GM12878 (cell line): ENCODE measurements around the gene SRRM3. TPM values are rescaled to one million over a fixed set of nuclear protein-coding genes. Genes with fewer than 3 reads are reported as not detected.
A peak's percentile ranks its signal among the peaks of the same experiment; 100 is the strongest.

ENCODE experiments used
- ATAC-seq: fragments of 200-7000 bp; cut with Tn5 transposase; 3 replicates; pipeline ENCODE4 v1.9.1; 2020; ENCODE audit warnings: mild to moderate bottlenecking, moderate library complexity
- BruUV-seq: library from RNA; stranded (reverse); fragments of 400-500 nt; replicated peaks from 2 replicates; lab custom pipeline; 2021; lab: Mats Ljungman, UMichigan
- CTCF ChIA-PET: fragments of 300-600 bp; sonication (Branson Sonifier 250); formaldehyde crosslinking; extraction: SDS; loops from one replicate; lab custom pipeline; 2021; ENCODE audit warnings: inconsistent platforms; lab: Yijun Ruan, JAX
- POLR2A ChIA-PET: fragments of 350-600 bp; formaldehyde crosslinking; extraction: SDS; loops from one replicate; lab custom pipeline; 2021; ENCODE audit warnings: inconsistent platforms; lab: Charles Lee
- RAD21 ChIA-PET: fragments of 300-600 bp; sonication (Branson Sonifier 250); formaldehyde crosslinking; loops from one replicate; lab custom pipeline; 2023; ENCODE audit warnings: antibody characterized with exemption; ENCODE audit not compliant: unreplicated experiment; lab: Charles Lee
- SMC1A ChIA-PET: fragments of 300-600 bp; sonication (Branson Sonifier 250); formaldehyde crosslinking; loops from one replicate; lab custom pipeline; 2023; ENCODE audit not compliant: unreplicated experiment, uncharacterized antibody; lab: Charles Lee
- DNase-seq: peaks from one replicate; pipeline ENCODE4 v3.0.0-alpha.2; 2011; ENCODE audit warnings: low read depth, low spot score
- FAIRE-seq: peaks from 3 replicates; lab custom pipeline; 2011; peaks lifted over from hg19 to GRCh38; lab: Jason Lieb, UNC
- H2AFZ ChIP-seq: 2 replicates; pipeline ENCODE4 v1.6.0; 2011; ENCODE audit warnings: low read depth, low read length, control low read depth; ENCODE audit not compliant: control insufficient read depth
- H3K27ac ChIP-seq: 2 replicates; pipeline ENCODE4 v1.5.1; 2011; ENCODE audit warnings: control low read depth; ENCODE audit not compliant: control insufficient read depth, insufficient read depth
- H3K27me3 ChIP-seq, 2 experiments: replicated peaks in 1 of 2; 2 replicates each; pipeline versions ENCODE4 v1.6.0 to v1.6.1; 2011; ENCODE audit warnings: low read length in 1 of 2; ENCODE audit not compliant: control insufficient read depth in 2 of 2, insufficient read depth in 2 of 2
- H3K36me3 ChIP-seq, 2 experiments: 2 replicates each; pipeline ENCODE4 v1.5.1; 2011; ENCODE audit warnings: low read length in 1 of 2; ENCODE audit not compliant: control insufficient read depth in 2 of 2, insufficient read depth in 2 of 2
- H3K4me1 ChIP-seq: 2 replicates; pipeline ENCODE4 v1.6.1; 2011; ENCODE audit warnings: mild to moderate bottlenecking, low read length, moderate library complexity, mixed read lengths; ENCODE audit not compliant: control insufficient read depth, insufficient read depth
- H3K4me2 ChIP-seq: 2 replicates; pipeline ENCODE4 v1.6.0; 2011; ENCODE audit warnings: control low read depth; ENCODE audit not compliant: control insufficient read depth, insufficient read depth
- H3K4me3 ChIP-seq: fragments of 200-600 bp; sonication (generic); 2 replicates; pipeline ENCODE4 v1.5.1; 2016
- H3K79me2 ChIP-seq: 2 replicates; pipeline ENCODE4 v1.6.0; 2011; ENCODE audit warnings: low read length; ENCODE audit not compliant: control insufficient read depth, insufficient read depth
- H3K9ac ChIP-seq: 2 replicates; pipeline ENCODE4 v1.8.0; 2011; ENCODE audit warnings: low read length, control low read depth, mixed read lengths; ENCODE audit not compliant: control insufficient read depth, insufficient read depth
- H3K9me3 ChIP-seq: replicated peaks from 3 replicates; pipeline ENCODE4 v1.5.1; 2011; ENCODE audit warnings: mild to moderate bottlenecking, low read length; ENCODE audit not compliant: control insufficient read depth, insufficient read depth
- H4K20me1 ChIP-seq: 2 replicates; pipeline ENCODE4 v1.6.0; 2011; ENCODE audit not compliant: control insufficient read depth, insufficient read depth
- ATF7 ChIP-seq: fragments of 450-650 bp; IDR thresholded peaks from 2 replicates; pipeline ENCODE4 v1.6.1; 2016; ENCODE audit warnings: low read depth, mild to moderate bottlenecking
- CBFB ChIP-seq: IDR thresholded peaks from 2 replicates; pipeline ENCODE4 v1.6.1; 2016; ENCODE audit warnings: antibody characterized with exemption, low read depth
- GABPA ChIP-seq: IDR thresholded peaks from 2 replicates; pipeline ENCODE4 v1.6.1; 2014; ENCODE audit warnings: antibody characterized with exemption, low read depth, mild to moderate bottlenecking, inconsistent platforms
- HDAC2 ChIP-seq: fragments of 200-600 bp; sonication (generic); IDR thresholded peaks from 2 replicates; pipeline ENCODE4 v1.6.1; 2017
- HDGF ChIP-seq: fragments of 450-650 bp; IDR thresholded peaks from 2 replicates; pipeline ENCODE4 v1.6.1; 2016; ENCODE audit warnings: antibody characterized with exemption
- JUNB ChIP-seq: IDR thresholded peaks from 2 replicates; pipeline ENCODE4 v1.6.1; 2016; ENCODE audit warnings: antibody characterized with exemption, mild to moderate bottlenecking
- KLF5 ChIP-seq: fragments of 450-650 bp; IDR thresholded peaks from 2 replicates; pipeline ENCODE4 v1.6.1; 2014; ENCODE audit warnings: mild to moderate bottlenecking; ENCODE audit not compliant: partially characterized antibody
- MLLT1 ChIP-seq: fragments of 450-650 bp; IDR thresholded peaks from 2 replicates; pipeline ENCODE4 v1.6.1; 2016; ENCODE audit warnings: mild to moderate bottlenecking
- MYC ChIP-seq: IDR thresholded peaks from 2 replicates; pipeline ENCODE4 v1.6.1; 2011; ENCODE audit warnings: mild to moderate bottlenecking, low read length, moderate library complexity, inconsistent platforms; ENCODE audit not compliant: insufficient read depth, insufficient replicate concordance, insufficient read length, severe bottlenecking
- PAX5 ChIP-seq: IDR thresholded peaks from 2 replicates; pipeline ENCODE4 v1.6.1; 2011; ENCODE audit warnings: low read depth, low read length, borderline replicate concordance
- POLR2AphosphoS2 ChIP-seq: IDR thresholded peaks from 2 replicates; pipeline ENCODE4 v1.6.1; 2011; ENCODE audit warnings: low read depth, mild to moderate bottlenecking, low read length, improper control_type of control experiment, moderate library complexity
- SIN3A ChIP-seq: IDR thresholded peaks from 2 replicates; pipeline ENCODE4 v1.6.1; 2012; ENCODE audit warnings: low read depth, low read length, improper control_type of control experiment
- SREBF1 ChIP-seq: IDR thresholded peaks from 2 replicates; pipeline ENCODE4 v1.6.1; 2012; ENCODE audit warnings: mild to moderate bottlenecking, low read length
- SREBF2 ChIP-seq: IDR thresholded peaks from 2 replicates; pipeline ENCODE4 v1.6.1; 2012; ENCODE audit warnings: mild to moderate bottlenecking, low read length
- STAT3 ChIP-seq: IDR thresholded peaks from 2 replicates; pipeline ENCODE4 v1.6.1; 2011; ENCODE audit warnings: low read depth, low read length, improper control_type of control experiment
- WGBS: methylation state at CpG from one replicate; pipeline ENCODE4 v1.1.6; 2016; ENCODE audit warnings: low lambda C conversion rate; ENCODE audit not compliant: insufficient replicate concordance, insufficient coverage; ENCODE audit errors: missing lambda C conversion rate; 5-methylcytosine and 5-hydroxymethylcytosine counted together
- in situ Hi-C: fragments of 300-500 bp; cut with MboI; formaldehyde crosslinking; loops from 9 replicates; pipeline ENCODE4 v1.14.3; 2018; ENCODE audit warnings: mixed read lengths
- intact Hi-C: fragments of 100-400 bp; cut with micrococcal nuclease; formaldehyde crosslinking; loops from one replicate; pipeline ENCODE4 v1.14.2; 2022; ENCODE audit not compliant: unreplicated experiment
- polyA plus RNA-seq, 11 experiments: library from polyadenylated mRNA; depleted of rRNA in 4 of 11; unstranded in 6 of 11; stranded (reverse) in 5 of 11; fragments of >200 nt; fragmentation: Nextera tagmentation in 4 of 11; fragmentation: Illumina TruSeq in 1 of 11; extraction: Ambion mirVana in 4 of 11; extraction: Trizol in 1 of 11; gene quantifications; 1 replicate in 1 of 11; 2 replicates in 10 of 11; pipeline versions ENCODE4 v1.2.1 to v1.2.3, GENCODE V29; 2011 to 2016; ENCODE audit warnings: inconsistent platforms in 2 of 11, missing spikeins in 2 of 11, low read depth in 1 of 11
- total RNA-seq, 4 experiments: library from RNA; depleted of rRNA in 3 of 4; stranded (reverse); fragments of >200 nt in 3 of 4; fragmentation: Illumina TruSeq in 1 of 4; extraction: Trizol in 1 of 4; gene quantifications; 2 replicates each; pipeline versions ENCODE4 v1.2.1 to v1.2.3, GENCODE V29; 2013 to 2021

The SRRM3 gene
- total and polyA plus RNA-seq, 10 of the 15 experiments (the other 5 are each of a cell fraction or from before 2014, with no cell fraction given) = 0.03 to 0.15 (median 0.05) TPM; not detected in 6

DNA sequence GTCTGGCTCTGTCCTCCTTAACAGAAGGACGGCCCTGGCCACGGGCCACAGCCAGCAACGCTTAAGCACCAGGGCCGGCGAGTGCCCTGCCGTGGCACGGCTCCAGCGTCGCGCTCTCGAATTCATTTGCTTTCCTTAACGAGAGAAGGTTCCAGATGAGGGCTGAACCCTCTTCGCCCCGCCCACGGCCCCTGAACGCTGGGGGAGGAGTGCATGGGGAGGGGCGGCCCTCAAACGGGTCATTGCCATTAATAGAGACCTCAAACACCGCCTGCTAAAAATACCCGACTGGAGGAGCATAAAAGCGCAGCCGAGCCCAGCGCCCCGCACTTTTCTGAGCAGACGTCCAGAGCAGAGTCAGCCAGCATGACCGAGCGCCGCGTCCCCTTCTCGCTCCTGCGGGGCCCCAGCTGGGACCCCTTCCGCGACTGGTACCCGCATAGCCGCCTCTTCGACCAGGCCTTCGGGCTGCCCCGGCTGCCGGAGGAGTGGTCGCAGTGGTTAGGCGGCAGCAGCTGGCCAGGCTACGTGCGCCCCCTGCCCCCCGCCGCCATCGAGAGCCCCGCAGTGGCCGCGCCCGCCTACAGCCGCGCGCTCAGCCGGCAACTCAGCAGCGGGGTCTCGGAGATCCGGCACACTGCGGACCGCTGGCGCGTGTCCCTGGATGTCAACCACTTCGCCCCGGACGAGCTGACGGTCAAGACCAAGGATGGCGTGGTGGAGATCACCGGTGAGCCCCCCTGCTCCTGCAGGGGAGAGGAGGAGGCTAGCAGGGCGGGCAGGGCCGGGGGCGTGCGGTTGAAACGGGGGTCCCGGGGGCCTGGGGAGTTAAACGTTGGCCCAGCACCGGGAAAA lies 100.9 kb downstream of the SRRM3 start, which contains the start of gene HSPB1 (continued):
- peak; percentile 82 for TF ChIP-seq CBFB
- TF ChIP-seq SREBF2 = no peak

DNA sequence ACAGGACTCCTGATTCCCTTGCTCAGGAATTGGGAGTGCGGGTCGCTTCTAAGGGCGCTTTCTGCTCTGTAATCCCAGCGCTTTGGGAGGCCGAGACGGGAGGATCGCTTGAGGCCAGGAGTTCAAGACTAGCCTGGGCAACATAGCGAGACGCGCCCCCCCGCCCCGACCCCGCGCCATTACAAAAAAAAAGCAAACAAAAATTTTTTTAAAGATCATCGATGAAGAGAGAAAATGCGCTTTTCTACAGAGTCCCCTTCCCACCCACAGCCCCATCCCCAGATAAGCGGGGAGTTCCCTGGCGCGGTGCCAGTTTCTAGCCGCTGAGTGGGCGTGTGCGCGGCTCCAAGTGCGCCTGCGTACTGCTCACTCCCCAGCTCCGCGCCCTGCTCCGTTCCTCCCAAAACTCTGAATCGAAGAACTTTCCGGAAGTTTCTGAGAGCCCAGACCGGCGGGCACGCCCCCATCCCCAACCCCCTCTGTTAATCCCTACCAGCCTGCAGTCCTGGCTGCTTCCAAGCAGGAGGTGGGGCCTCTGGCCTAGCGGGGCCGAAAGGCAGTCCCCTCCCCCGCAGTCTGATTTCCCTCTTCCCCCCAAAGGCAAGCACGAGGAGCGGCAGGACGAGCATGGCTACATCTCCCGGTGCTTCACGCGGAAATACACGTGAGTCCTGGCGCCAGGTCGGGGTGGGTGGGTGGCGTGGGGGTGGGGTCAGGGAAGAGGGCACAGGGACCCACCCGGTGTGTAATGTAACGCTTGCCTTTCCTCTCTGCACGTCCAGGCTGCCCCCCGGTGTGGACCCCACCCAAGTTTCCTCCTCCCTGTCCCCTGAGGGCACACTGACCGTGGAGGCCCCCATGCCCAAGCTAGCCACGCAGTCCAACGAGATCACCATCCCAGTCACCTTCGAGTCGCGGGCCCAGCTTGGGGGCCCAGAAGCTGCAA lies 101.8 kb downstream of the SRRM3 start:
- peak overlapping the region; percentile 81 for H2AFZ ChIP-seq
- H3K79me2 ChIP-seq = peaks cover 1% of the 10 kb centered on the region; the same call in 1 of the 2 replicates
- TF ChIP-seq SIN3A = no peak
- TF ChIP-seq GABPA = no peak
- no peak for TF ChIP-seq MYC
- TF ChIP-seq HDAC2 = no peak
- TF ChIP-seq SREBF1 = no peak
- no peak for TF ChIP-seq ATF7
- 0 out of 2 replicates have a peak, but pooled peaks have one; percentile 7 for TF ChIP-seq PAX5
- TF ChIP-seq KLF5 = no peak
- TF ChIP-seq MLLT1 = no peak
- no peak for TF ChIP-seq HDGF
- no peak for TF ChIP-seq STAT3
- TF ChIP-seq POLR2AphosphoS2 = no peak; the same call in none of the 2 replicates
- no peak for TF ChIP-seq JUNB

More for the DNA sequence above, 101.8 kb downstream of the SRRM3 start:
- intact Hi-C loops (no loop called here), in situ Hi-C loops (no loop called here)
- no peaks in the 10 kb centered on the region for H3K27me3 ChIP-seq
- ChIA-PET POLR2A (interaction anchor here (0.6 to 2.1 kb wide), 6 partner anchors 11 to 57 kb away, joined by 3 to 11 read pairs (median 4); partner anchors contain the start of gene YWHAG), SMC1A (interaction anchor here (0.9 to 1.8 kb wide), 3 partner anchors 11 to 15 kb away, joined by 4 to 9 read pairs (median 4); no protein-coding TSS in a partner anchor), CTCF (interaction anchor here (1.0 to 4.1 kb wide), 3 partner anchors 10 to 12 kb away, joined by 3 to 25 read pairs (median 10); no protein-coding TSS in a partner anchor), RAD21 (interaction anchor here (0.6 to 2.4 kb wide), 5 partner anchors 10 to 121 kb away, joined by 3 to 11 read pairs (median 4); no protein-coding TSS in a partner anchor)
- peak overlapping the region; percentile 86 for H3K4me2 ChIP-seq
- ATAC-seq (peak; percentile 79), DNase-seq (peak; percentile 45), FAIRE-seq (peak; percentile 88)
- H3K27ac ChIP-seq = peak overlapping the region; percentile 54; the same call in 1 of the 2 replicates
- H3K9me3 ChIP-seq = no peaks in the 10 kb centered on the region
- no peaks in the 10 kb centered on the region; a peak in 1 of 4 replicates for H3K36me3 ChIP-seq
- H3K4me1 ChIP-seq = peaks cover 3% of the 10 kb centered on the region
- no peaks in the 10 kb centered on the region for H4K20me1 ChIP-seq
- 9% methylated on average over 48 of the region's 56 CpGs for WGBS
- peak overlapping the region; percentile 75 for H3K9ac ChIP-seq
- H3K4me3 ChIP-seq = peak overlapping the region; percentile 95
- no TSS peak for BruUV-seq
